Stimulated activated CD8-positive, alpha-beta memory T cell treated with anti-CD3 and anti-CD28 coated beads, Interleukin-12 subunit alpha, Interleukin-12 subunit beta, amount 100 ng/mL, for 24 hours (primary cell): Measurements from ENCODE around the gene RNF135.
"Not testable (repeated sequence)": the region's sequence is repeated elsewhere in the genome, so short reads cannot be mapped to it uniquely, and the experiment has no call there.

Experiments
- DNase-seq: peaks from one replicate; pipeline ENCODE4 v3.0.0-alpha.2; 2020; ENCODE audit errors: extremely low read depth

The RNF135 gene, protein sequence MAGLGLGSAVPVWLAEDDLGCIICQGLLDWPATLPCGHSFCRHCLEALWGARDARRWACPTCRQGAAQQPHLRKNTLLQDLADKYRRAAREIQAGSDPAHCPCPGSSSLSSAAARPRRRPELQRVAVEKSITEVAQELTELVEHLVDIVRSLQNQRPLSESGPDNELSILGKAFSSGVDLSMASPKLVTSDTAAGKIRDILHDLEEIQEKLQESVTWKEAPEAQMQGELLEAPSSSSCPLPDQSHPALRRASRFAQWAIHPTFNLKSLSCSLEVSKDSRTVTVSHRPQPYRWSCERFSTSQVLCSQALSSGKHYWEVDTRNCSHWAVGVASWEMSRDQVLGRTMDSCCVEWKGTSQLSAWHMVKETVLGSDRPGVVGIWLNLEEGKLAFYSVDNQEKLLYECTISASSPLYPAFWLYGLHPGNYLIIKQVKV

DNA sequence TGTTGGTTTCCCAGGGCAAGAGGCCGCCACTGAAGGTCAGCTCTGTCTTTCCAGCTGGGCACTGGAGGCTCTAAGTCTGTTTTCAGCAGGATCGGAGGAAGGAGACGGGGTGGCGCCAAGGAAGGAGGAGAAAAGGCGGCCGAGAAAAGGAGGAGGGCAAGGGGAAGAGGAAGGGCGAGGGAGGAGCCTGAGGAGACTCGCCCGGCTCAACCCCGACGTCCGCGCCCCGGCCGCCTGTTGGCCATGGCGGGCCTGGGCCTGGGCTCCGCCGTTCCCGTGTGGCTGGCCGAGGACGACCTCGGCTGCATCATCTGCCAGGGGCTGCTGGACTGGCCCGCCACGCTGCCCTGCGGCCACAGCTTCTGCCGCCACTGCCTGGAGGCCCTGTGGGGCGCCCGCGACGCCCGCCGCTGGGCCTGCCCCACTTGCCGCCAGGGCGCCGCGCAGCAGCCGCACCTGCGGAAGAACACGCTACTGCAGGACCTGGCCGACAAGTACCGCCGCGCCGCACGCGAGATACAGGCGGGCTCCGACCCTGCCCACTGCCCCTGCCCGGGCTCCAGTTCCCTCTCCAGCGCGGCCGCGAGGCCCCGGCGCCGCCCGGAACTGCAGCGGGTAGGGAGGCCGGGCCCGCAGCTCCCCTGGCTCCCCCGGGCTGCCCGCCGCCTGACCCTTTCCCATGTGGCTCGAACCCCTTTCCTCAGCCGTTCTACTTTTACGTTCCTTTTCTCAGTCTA, at the start of gene RNF135:
Gene RNF135 (plus strand): TSS at position 209 of the 737 bp plus-strand sequence. CDS start 35 bp downstream, at position 244.
- no peak for DNase-seq

DNA sequence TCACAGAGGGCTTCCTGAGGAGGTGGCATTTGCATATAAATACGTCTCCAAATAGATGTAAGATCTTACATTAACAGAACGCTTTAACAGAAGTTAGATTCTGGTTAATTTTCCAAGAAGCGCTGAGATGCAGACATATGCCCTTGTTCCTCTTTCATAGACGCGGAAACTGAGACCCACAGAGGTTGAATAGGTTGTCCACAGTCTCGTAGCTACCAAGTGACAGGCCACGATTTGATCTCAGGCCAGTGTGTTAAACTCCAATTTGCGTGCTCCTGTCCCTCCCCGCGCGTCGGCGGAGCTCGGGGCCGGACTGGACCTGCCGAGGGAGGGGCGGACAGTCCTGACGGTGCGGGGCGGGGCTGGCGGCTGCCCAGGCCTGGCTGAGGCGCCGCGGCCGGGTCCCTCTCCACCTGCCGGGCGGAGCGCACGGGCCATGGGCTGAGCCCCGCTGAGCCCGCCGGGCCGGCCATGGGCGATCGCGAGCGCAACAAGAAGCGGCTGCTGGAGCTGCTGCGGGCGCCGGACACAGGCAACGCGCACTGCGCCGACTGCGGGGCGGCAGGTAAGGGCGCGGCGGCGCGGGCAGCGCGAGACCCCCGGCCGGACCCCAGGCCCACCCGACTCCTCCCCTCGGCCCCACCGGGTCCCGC, 49.2 kb upstream of the RNF135 start, which contains the start of gene ADAP2:
Gene ADAP2 (plus strand): TSS at position 402 of the 653 bp plus-strand sequence. CDS start 70 bp downstream, at position 472.
- DNase-seq: no peak

GRCh38 chr17:30922235-30923030, 48.4 kb upstream of the RNF135 start:
- no peak for DNase-seq

- no peak for DNase-seq
Observed at GRCh38 chr17:30924341-30924740, 46.5 kb upstream of the RNF135 start.

DNA sequence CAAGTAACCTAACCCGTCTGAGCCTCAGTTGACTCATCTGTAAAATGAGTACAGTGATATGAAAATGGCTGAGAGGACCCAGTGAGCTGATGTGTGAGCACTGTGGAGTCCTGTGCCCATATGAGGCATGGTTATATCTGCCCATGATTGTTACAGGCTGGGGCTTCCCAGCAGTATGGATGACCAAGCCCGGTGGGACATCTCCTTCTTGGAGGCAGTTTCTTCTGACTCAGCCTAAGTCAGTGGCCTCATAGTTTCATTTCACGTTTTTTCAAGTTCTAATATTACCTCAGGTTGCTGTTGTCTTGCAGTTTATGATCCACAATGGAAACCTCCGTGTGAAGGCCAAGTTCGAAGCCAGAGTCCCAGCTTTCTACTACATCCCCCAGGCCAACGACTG, 44.3 kb upstream of the RNF135 start:
- DNase-seq: no peak

DNA sequence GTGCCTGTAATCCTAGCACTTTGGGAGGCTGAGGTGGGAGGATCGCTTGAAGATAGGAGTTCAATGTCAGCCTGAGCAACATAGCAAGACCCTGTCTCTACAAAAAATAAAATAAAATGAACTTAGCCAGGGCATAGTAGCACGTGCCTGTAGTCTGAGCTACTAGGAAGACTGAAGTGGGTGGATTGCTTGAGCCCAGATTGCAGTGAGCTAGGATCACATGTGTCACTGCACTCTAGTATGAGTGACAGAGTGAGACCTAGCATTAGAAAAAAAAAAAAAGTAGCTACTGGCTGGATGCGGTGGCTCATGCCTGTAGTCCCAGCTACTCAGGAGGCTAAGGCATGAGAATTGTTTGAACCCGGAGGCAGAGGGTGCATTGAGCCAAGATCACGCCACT, 43.1 kb upstream of the RNF135 start:
- no peak for DNase-seq

- no peak for DNase-seq
Observed at GRCh38 chr17:30928584-30928983, 42.3 kb upstream of the RNF135 start.

DNA sequence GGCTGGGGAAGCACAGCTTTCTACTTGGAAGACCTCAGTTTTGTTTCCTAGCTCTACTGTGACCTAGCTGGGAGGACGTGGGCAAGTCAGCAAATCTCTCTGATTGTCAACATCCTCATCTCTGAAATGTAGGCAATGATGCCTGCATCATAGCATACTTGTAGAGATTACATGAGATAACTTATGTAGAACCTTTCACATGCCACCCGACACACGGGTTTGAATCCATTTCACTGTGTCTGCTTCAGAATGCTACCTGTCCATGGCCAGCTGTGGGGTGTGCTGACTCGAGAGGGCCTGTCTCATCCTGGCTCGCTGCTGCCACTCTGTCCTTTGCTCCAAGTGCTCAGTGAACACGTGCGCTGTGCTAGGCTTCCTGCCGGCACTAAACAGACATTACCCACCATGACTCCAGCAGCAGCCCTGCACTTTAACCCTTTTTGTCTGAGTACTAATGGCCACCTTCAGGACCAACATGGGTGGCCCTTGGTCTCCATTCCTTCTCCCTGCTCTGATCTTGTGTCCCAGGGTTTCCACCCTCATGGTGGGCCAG, 41.7 kb upstream of the RNF135 start:
- no peak for DNase-seq

- not testable (repeated sequence) for DNase-seq
Observed at GRCh38 chr17:30929861-30930260, 41.0 kb upstream of the RNF135 start.

- no peak for DNase-seq
Observed at GRCh38 chr17:30930495-30930894, 40.3 kb upstream of the RNF135 start.

GRCh38 chr17:30931582-30931981, 39.3 kb upstream of the RNF135 start:
- DNase-seq: not testable (repeated sequence)

DNA sequence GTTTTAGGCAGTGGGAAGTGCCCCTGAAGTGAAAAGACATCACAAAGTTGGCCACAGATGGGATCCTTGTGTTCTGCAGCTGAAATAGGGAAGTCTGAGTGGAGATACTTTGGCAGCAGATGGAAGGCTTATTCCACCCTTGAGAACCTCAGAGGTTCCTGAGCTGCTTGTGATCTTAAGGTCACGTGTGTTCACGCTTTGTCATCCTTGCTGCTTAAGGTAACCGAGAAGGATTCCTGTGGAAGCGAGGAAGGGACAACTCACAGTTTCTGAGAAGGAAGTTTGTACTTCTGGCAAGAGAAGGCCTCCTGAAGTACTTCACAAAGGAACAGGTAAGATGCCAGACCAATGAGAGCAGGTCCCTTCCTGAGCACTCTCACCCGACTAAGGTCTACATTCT, 36.9 kb upstream of the RNF135 start:
- no peak for DNase-seq

DNA sequence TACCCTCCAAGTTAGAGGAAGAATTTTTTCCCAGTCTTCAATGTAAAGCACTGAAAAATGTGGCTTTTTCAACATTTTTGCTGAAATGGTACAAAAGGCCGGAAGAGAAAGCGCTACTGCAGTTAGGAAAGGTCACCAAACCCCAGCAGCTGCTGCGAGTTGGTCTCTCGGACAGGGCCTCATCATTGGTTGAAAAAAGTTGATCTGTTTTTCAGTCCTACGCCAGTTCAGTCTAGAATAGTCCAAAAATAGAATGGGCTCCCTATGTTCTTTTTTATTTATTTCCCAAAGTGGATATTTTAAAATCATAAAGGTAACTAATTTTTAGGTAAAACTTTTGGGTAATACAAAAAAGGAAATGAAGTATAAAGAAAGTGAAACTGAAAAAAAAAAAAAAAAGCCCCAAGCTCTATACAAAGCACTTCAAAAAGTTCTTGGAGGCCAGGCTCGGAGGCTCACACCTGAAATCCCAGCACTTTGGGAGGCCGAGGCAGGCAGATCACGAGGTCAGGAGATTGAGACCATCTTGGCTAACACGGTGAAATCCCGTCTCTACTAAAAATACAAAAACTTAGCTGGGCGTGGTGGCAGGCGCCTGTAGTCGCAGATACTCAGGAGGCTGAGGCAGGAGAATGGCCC, 31.7 kb upstream of the RNF135 start:
- DNase-seq: no peak

DNA sequence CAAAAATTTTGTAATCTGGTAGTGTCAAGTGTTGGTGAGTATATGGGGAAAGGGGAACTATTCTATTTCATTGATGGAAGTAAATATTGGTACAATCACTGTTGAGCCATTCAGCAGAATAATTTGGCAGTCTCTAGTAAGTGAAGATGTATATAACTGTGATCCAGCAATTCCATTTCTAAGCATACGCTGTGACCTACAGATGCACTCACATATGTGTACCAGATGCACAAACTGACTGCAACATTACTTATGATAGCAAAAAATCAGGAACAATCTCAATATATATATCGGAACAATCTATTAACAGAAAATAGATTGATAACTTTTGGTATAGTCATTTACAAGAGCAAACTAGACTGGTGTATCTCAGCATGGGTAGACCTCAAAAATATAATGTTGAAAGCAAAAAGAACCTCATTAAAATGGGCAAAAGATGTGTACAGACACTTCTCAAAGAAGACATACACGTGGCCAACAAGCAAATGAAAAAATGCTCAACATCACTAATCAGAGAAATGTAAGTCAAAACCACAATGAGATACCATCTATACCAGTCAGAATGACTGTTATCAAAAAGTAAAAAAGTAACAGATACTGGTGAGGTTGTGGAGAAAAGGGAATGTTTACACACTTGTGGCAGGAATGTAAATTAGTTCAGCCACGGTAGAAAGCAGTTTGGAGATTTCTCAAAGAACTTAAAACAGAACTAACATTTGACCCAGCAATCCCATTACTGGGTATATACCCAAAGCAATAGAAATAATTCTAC, 28.3 kb upstream of the RNF135 start:
- no peak for DNase-seq

- DNase-seq: no peak
Observed at GRCh38 chr17:30947796-30948195, 23.0 kb upstream of the RNF135 start.

DNA sequence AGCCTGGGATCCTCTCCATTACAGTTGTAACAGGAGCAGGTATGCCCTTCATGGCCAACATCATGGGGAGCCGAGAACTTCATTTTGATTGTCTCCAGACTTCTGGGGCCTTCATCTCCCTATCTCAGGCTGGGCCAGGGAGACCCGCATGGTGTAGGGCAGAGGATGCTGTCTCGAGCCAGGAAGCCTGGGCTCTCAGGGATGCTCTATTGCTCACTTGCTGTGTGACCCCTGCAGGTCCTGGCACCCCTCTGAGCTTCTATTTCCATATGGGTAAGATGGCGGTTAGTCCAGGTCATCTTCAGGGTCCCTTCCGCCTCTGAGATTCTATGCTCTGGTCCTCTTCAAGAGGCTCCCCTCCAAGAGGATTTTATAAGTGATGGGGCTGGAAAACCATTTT, 20.6 kb upstream of the RNF135 start:
- DNase-seq: no peak

- DNase-seq: no peak
Observed at GRCh38 chr17:30950669-30951399, 20.0 kb upstream of the RNF135 start.

DNA sequence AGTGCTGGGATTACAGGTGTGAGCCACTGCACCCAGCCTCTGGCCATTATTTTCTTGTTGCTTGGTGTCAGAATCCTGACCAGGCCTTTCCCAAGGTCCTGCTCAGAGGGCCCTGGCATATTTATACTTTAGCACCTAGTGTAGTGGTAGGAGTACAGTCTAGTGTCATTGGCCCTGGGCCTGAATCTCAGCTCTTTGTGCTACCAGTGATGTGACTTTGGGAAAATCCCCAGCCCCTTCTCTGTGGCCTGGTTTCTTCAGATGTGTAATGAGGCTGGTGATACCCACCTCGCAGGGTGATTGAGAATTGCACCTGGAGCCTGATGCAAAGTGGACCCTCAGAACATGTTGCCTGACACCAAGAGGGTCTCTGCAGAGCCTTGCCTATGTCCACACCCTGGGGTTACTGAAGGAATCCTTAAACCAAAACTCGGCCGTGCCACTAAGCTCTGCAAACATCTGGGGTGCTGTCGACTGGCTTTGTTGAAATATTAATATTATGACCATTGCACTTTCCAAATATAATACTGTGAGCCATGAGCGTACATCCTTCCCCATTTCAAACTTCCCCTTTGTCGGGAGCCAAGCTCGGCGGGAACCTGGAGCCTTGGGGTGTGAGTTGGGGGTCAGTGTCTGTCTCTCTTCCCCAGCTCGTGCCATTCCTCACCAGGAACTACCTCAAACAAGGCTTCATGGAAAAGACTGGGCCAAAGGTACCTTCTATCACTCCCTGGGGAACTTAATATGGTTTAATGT, 18.0 kb upstream of the RNF135 start:
- DNase-seq: no peak
